Esophagus muscularis mucosa (tissue), 4 donors: Measurements from ENCODE around the gene FTO.

Experiments used
- CTCF ChIP-seq, 3 experiments: fragments of 200-600 bp in 2 of 3; fragments of 450-650 bp in 1 of 3; sonication (generic) in 2 of 3; IDR thresholded peaks; one replicate each; pipeline ENCODE4 v1.5.1; 2017 to 2019; ENCODE audit warnings: antibody characterized with exemption in 3 of 3, mild to moderate bottlenecking in 2 of 3, moderate library complexity in 1 of 3
- EP300 ChIP-seq: sonication (generic); formaldehyde crosslinking; IDR thresholded peaks from one replicate; pipeline ENCODE4 v1.6.1; 2017; ENCODE audit warnings: antibody characterized with exemption
- POLR2A ChIP-seq: fragments of 450-650 bp; IDR thresholded peaks from one replicate; pipeline ENCODE4 v1.6.1; 2017; ENCODE audit warnings: antibody characterized with exemption, moderate library complexity, mild to moderate bottlenecking, low read depth
- POLR2AphosphoS5 ChIP-seq, 2 donors: sonication (generic); formaldehyde crosslinking; IDR thresholded peaks; one replicate each; pipeline ENCODE4 v1.6.1; 2017; ENCODE audit warnings: antibody characterized with exemption in 2 of 2

GRCh38 chr16:54053891-54054820 lies 350.2 kb downstream of the FTO start:
- TF ChIP-seq POLR2AphosphoS5 (IDR thresholded peaks at IDR 0.05) (no peak), CTCF (IDR thresholded peaks at IDR 0.05) (no peak), POLR2A (no peak), EP300 (no peak)
